Body of pancreas (tissue), 4 donors: ENCODE results near the gene IFI16.

Experiments
- CTCF ChIP-seq, 7 experiments: fragments of 450-650 bp in 4 of 7; fragments of 200-600 bp in 3 of 7; sonication (generic) in 3 of 7; IDR thresholded peaks; one replicate each; pipeline ENCODE4 v1.5.1; 2016 to 2019; ENCODE audit warnings: antibody characterized with exemption in 7 of 7
- POLR2A ChIP-seq, 3 donors: fragments of 450-650 bp; IDR thresholded peaks; one replicate each; pipeline ENCODE4 v1.6.1; 2016; ENCODE audit warnings: antibody characterized with exemption in 3 of 3, mild to moderate bottlenecking in 2 of 3

- TF ChIP-seq POLR2A (IDR thresholded peaks at IDR 0.05): no peak
- no peak for TF ChIP-seq CTCF (IDR thresholded peaks at IDR 0.05)
Observed at GRCh38 chr1:159011751-159012150, 2.0 kb downstream of the IFI16 start.
